H1 (cell line): ENCODE measurements around the gene RGL2. TPM values are rescaled to one million over a fixed set of nuclear protein-coding genes. Genes with fewer than 3 reads are reported as not detected.

ENCODE experiments used
- CTCF ChIA-PET: fragments of 300-600 bp; sonication (Branson Sonifier 250); formaldehyde crosslinking; loops from one replicate; lab custom pipeline; 2021; ENCODE audit not compliant: partially characterized antibody; lab: Charles Lee
- POLR2A ChIA-PET: fragments of 300-600 bp; sonication (Branson Sonifier 250); formaldehyde crosslinking; loops from one replicate; lab custom pipeline; 2021; ENCODE audit warnings: inconsistent platforms; ENCODE audit not compliant: partially characterized antibody; lab: Charles Lee
- DNase-seq, 2 experiments: peaks; one replicate each; pipeline versions ENCODE4 v3.0.0 to v3.0.0-alpha.2; 2010 to 2022; ENCODE audit warnings: low spot score in 2 of 2, low read depth in 1 of 2, mixed read lengths in 1 of 2
- FAIRE-seq: peaks from 2 replicates; lab custom pipeline; 2011; peaks lifted over from hg19 to GRCh38; lab: Jason Lieb, UNC
- H2AFZ ChIP-seq: 2 replicates; pipeline ENCODE4 v1.8.1; 2012; ENCODE audit warnings: low read length, inconsistent platforms
- H2AK5ac ChIP-seq: 2 replicates; pipeline ENCODE4 v1.6.1; 2013; ENCODE audit warnings: low read depth, low read length
- H2BK120ac ChIP-seq: replicated peaks from 2 replicates; pipeline ENCODE3; 2013; ENCODE audit warnings: low read depth, low read length, inconsistent platforms
- H2BK12ac ChIP-seq: 2 replicates; pipeline ENCODE4 v1.6.1; 2013; ENCODE audit warnings: low read depth, low read length
- H2BK15ac ChIP-seq: 2 replicates; pipeline ENCODE4 v1.6.1; 2013; ENCODE audit warnings: low read length
- H2BK20ac ChIP-seq: 2 replicates; pipeline ENCODE4 v1.6.1; 2013; ENCODE audit warnings: low read length
- H2BK5ac ChIP-seq: 2 replicates; pipeline ENCODE4 v1.6.1; 2013; ENCODE audit warnings: low read depth, low read length
- H3K14ac ChIP-seq: 2 replicates; pipeline ENCODE4 v1.6.1; 2013; ENCODE audit warnings: inconsistent platforms; ENCODE audit not compliant: insufficient read length
- H3K18ac ChIP-seq: 2 replicates; pipeline ENCODE4 v1.6.1; 2013; ENCODE audit warnings: low read length; ENCODE audit errors: extremely low read depth
- H3K23ac ChIP-seq: 2 replicates; pipeline ENCODE4 v1.6.1; 2013; ENCODE audit warnings: inconsistent platforms; ENCODE audit not compliant: insufficient read length
- H3K23me2 ChIP-seq: 2 replicates; pipeline ENCODE4 v1.6.1; 2013; ENCODE audit warnings: low read depth, low read length
- H3K27ac ChIP-seq: 2 replicates; pipeline ENCODE4 v1.6.1; 2011; ENCODE audit warnings: low read depth, low read length, inconsistent platforms
- H3K27me3 ChIP-seq, 4 experiments: replicated peaks in 1 of 4; 1 replicate in 1 of 4; 2 replicates in 3 of 4; pipeline versions ENCODE4 v1.6.1 to v1.8.1; 2011 to 2013; ENCODE audit warnings: low read length in 3 of 4, mild to moderate bottlenecking in 3 of 4, inconsistent platforms in 2 of 4, mixed read lengths in 2 of 4, moderate library complexity in 1 of 4; ENCODE audit not compliant: control insufficient read depth in 3 of 4, insufficient read depth in 3 of 4; ENCODE audit errors: extremely low read depth in 1 of 4
- H3K36me3 ChIP-seq, 4 experiments: 2 replicates each; pipeline versions ENCODE4 v1.6.1 to v1.8.1; 2011 to 2013; ENCODE audit warnings: mild to moderate bottlenecking in 4 of 4, low read length in 3 of 4, moderate library complexity in 2 of 4, control low read depth in 1 of 4, inconsistent platforms in 1 of 4; ENCODE audit not compliant: insufficient read depth in 4 of 4, control insufficient read depth in 2 of 4
- H3K4ac ChIP-seq: replicated peaks from 2 replicates; pipeline ENCODE3; 2013; ENCODE audit warnings: low read length, low read depth, mixed read lengths, inconsistent platforms; ENCODE audit not compliant: insufficient read length
- H3K4me1 ChIP-seq, 4 experiments: replicated peaks in 1 of 4; 1 replicate in 1 of 4; 2 replicates in 3 of 4; pipeline versions ENCODE4 v1.6.1 to v1.8.1; 2011 to 2013; ENCODE audit warnings: low read length in 3 of 4, inconsistent platforms in 2 of 4, mixed read lengths in 1 of 4; ENCODE audit not compliant: insufficient read depth in 4 of 4, control insufficient read depth in 3 of 4
- H3K4me2 ChIP-seq, 2 experiments: 2 replicates each; pipeline versions ENCODE4 v1.6.1 to v1.8.1; 2011 to 2013; ENCODE audit warnings: low read depth in 2 of 2, low read length in 2 of 2, control low read depth in 1 of 2, inconsistent platforms in 1 of 2, mild to moderate bottlenecking in 1 of 2; ENCODE audit not compliant: insufficient read depth in 1 of 2
- H3K4me3 ChIP-seq, 4 experiments: fragments of 200-600, 300-600 bp in 1 of 4; sonication (generic), shearing (Covaris generic), sonication (Bioruptor Twin) in 1 of 4; 2 replicates each; pipeline versions ENCODE4 v1.5.1 to v1.8.1; 2011 to 2016; ENCODE audit warnings: low read length in 4 of 4, low read depth in 3 of 4, control low read depth in 2 of 4, inconsistent platforms in 2 of 4, mild to moderate bottlenecking in 2 of 4, mixed read lengths in 1 of 4, moderate library complexity in 1 of 4; ENCODE audit not compliant: insufficient read depth in 2 of 4; ENCODE audit errors: extremely low read depth in 1 of 4
- H3K56ac ChIP-seq: replicated peaks from 2 replicates; pipeline ENCODE3; 2013; ENCODE audit warnings: low read depth, mild to moderate bottlenecking, mixed read lengths, low read length, inconsistent platforms; ENCODE audit not compliant: insufficient read length
- H3K79me1 ChIP-seq: 2 replicates; pipeline ENCODE4 v1.6.1; 2013; ENCODE audit warnings: low read depth, low read length, control low read depth
- H3K79me2 ChIP-seq, 2 experiments: 2 replicates each; pipeline versions ENCODE4 v1.6.1 to v1.8.1; 2012 to 2013; ENCODE audit warnings: low read length in 2 of 2, mild to moderate bottlenecking in 2 of 2, inconsistent platforms in 1 of 2; ENCODE audit not compliant: insufficient read depth in 2 of 2, control insufficient read depth in 1 of 2
- H3K9ac ChIP-seq, 4 experiments: replicated peaks in 1 of 4; 1 replicate in 1 of 4; 2 replicates in 3 of 4; pipeline versions ENCODE4 v1.6.1 to v1.8.1; 2011 to 2013; ENCODE audit warnings: low read depth in 3 of 4, low read length in 3 of 4, control low read depth in 2 of 4, mild to moderate bottlenecking in 2 of 4, moderate library complexity in 2 of 4, inconsistent platforms in 1 of 4; ENCODE audit errors: extremely low read depth in 1 of 4
- H3K9me3 ChIP-seq, 2 experiments: 2 replicates each; pipeline versions ENCODE4 v1.6.1 to v1.8.1; 2012 to 2013; ENCODE audit warnings: mild to moderate bottlenecking in 2 of 2, moderate library complexity in 2 of 2, control low read depth in 1 of 2, inconsistent platforms in 1 of 2, low read depth in 1 of 2, low read length in 1 of 2, mixed read lengths in 1 of 2; ENCODE audit not compliant: insufficient read depth in 2 of 2
- H4K20me1 ChIP-seq, 2 experiments: replicated peaks in 1 of 2; 2 replicates each; pipeline versions ENCODE3 to v1.8.1; 2011 to 2013; ENCODE audit warnings: inconsistent platforms in 2 of 2, low read length in 2 of 2, mild to moderate bottlenecking in 1 of 2; ENCODE audit not compliant: insufficient read depth in 2 of 2, control insufficient read depth in 1 of 2
- H4K5ac ChIP-seq: 2 replicates; pipeline ENCODE4 v1.6.1; 2013; ENCODE audit warnings: low read length, low read depth, mixed read lengths, inconsistent platforms; ENCODE audit not compliant: insufficient read length
- H4K8ac ChIP-seq: 2 replicates; pipeline ENCODE4 v1.8.0; 2013; ENCODE audit warnings: mild to moderate bottlenecking, moderate library complexity, low read length, inconsistent platforms; ENCODE audit not compliant: insufficient read depth; ENCODE audit errors: extremely low read depth
- H4K91ac ChIP-seq: replicated peaks from 2 replicates; pipeline ENCODE3; 2013; ENCODE audit warnings: low read length, mixed read lengths, inconsistent platforms; ENCODE audit not compliant: insufficient read length
- ATF3 ChIP-seq: IDR thresholded peaks from 2 replicates; pipeline ENCODE4 v1.6.1; 2011; ENCODE audit warnings: low read depth, mild to moderate bottlenecking, low read length; ENCODE audit not compliant: insufficient read depth
- BACH1 ChIP-seq: IDR thresholded peaks from 2 replicates; pipeline ENCODE4 v1.6.1; 2012; ENCODE audit warnings: low read length, improper control_type of control experiment
- CREB1 ChIP-seq: IDR thresholded peaks from 2 replicates; pipeline ENCODE4 v1.6.1; 2012; ENCODE audit warnings: inconsistent platforms
- GABPA ChIP-seq: IDR thresholded peaks from 2 replicates; pipeline ENCODE4 v1.6.1; 2011; ENCODE audit warnings: mild to moderate bottlenecking, low read length, moderate library complexity, borderline replicate concordance; ENCODE audit not compliant: insufficient read depth
- SUZ12 ChIP-seq: fragments of 200-600 bp; sonication (generic); IDR thresholded peaks from 2 replicates; pipeline ENCODE4 v1.6.1; 2012; ENCODE audit warnings: mild to moderate bottlenecking, inconsistent platforms, low read length, moderate library complexity, mixed read lengths
- WGBS, 2 experiments: shearing (Covaris generic) in 1 of 2; methylation state at CpG; one replicate each; pipeline versions ENCODE4 v1.1.6 to v1.1.7; 2013 to 2015; ENCODE audit warnings: low lambda C conversion rate in 2 of 2, mixed read lengths in 2 of 2, inconsistent platforms in 1 of 2, low coverage in 1 of 2, missing lambda C conversion rate in 1 of 2; ENCODE audit not compliant: insufficient replicate concordance in 2 of 2, insufficient coverage in 1 of 2, insufficient read length in 1 of 2; ENCODE audit errors: extremely low coverage in 1 of 2, missing lambda C conversion rate in 1 of 2; 5-methylcytosine and 5-hydroxymethylcytosine counted together
- polyA plus RNA-seq, 7 experiments: library from polyadenylated mRNA; depleted of rRNA in 3 of 7; stranded (reverse) in 5 of 7; unstranded in 2 of 7; fragments of >200 nt in 5 of 7; fragments of 200-250 nt in 2 of 7; gene quantifications; 1 replicate in 5 of 7; 2 replicates in 1 of 7; 4 replicates in 1 of 7; pipeline versions ENCODE4 v1.2.1 to v1.2.3, GENCODE V29; 2011 to 2013; ENCODE audit warnings: missing spikeins in 2 of 7, mixed read lengths in 2 of 7
- total RNA-seq: library from RNA; stranded (reverse); fragmentation: NEBNext Ultra II Directional; extraction: Animal tissue kit (Norgen Biotek cat#: 25700); gene quantifications from 2 replicates; pipeline ENCODE4 v1.2.1, GENCODE V29; 2021

The RGL2 gene
- total and polyA plus RNA-seq, 2 of the 8 experiments (the other 6 are each of a cell fraction or from before 2014, with no cell fraction given), result 58.1 to 80.3 TPM

GRCh38 chr6:33306356-33306755 is 7.6 kb upstream of the RGL2 start:
- no peak for DNase-seq
- Histone ChIP-seq H2BK12ac (no peak overlapping the region), H3K79me1 (0 out of 2 replicates have a peak, but pooled peaks cover 3% of the 10 kb centered on the region)
- FAIRE-seq, result no peak
- TF ChIP-seq GABPA (no peak), SUZ12 (no peak), BACH1 (no peak), ATF3 (no peak), CREB1 (no peak)
- TF ChIP-seq, all 59 proteins: peak for 0
- no peak overlapping the region for H2AFZ ChIP-seq
- ChIA-PET POLR2A (interaction anchor here (0.7 to 1.3 kb wide), 3 partner anchors 25 to 35 kb away, joined by 3 to 5 read pairs (median 4); partner anchors contain the start of genes RPS18 and VPS52), CTCF (no interaction called here)
- no peak overlapping the region for H3K14ac ChIP-seq
- no peaks in the 10 kb centered on the region for H3K23me2 ChIP-seq
- WGBS, 2 experiments, result 91% methylated on average over 4 of the region's 4 CpGs; no CpG with 5 or more reads in 1 of the 2 experiments
- H3K4me3 ChIP-seq, result no peak overlapping the region
- no peaks in the 10 kb centered on the region for H3K4me1 ChIP-seq
- no peak overlapping the region for H2BK120ac ChIP-seq
- H4K91ac ChIP-seq, result no peak overlapping the region
- H3K27ac ChIP-seq, result no peak overlapping the region
- H3K18ac ChIP-seq, result no peak overlapping the region
- H3K23ac ChIP-seq, result no peak overlapping the region
- H3K56ac ChIP-seq, result no peak overlapping the region
- no peak overlapping the region for H3K9ac ChIP-seq
- no peak overlapping the region for H4K5ac ChIP-seq
- no peak overlapping the region for H4K8ac ChIP-seq
- no peak overlapping the region for H2BK5ac ChIP-seq
- peaks cover 0 to 4% of the 10 kb centered on the region in 2 experiments for H4K20me1 ChIP-seq
- H2BK20ac ChIP-seq, result no peak overlapping the region
- no peak overlapping the region for H3K4ac ChIP-seq
- no peak overlapping the region for H2BK15ac ChIP-seq
- H3K79me2 ChIP-seq, result peaks cover 0 to 6% of the 10 kb centered on the region in 2 experiments; a peak in 2 of 4 replicates
- H3K4me2 ChIP-seq, result no peak overlapping the region
- no peaks in the 10 kb centered on the region for H3K27me3 ChIP-seq
- H2AK5ac ChIP-seq, result no peak overlapping the region
- H3K9me3 ChIP-seq, result no peaks in the 10 kb centered on the region
- H3K36me3 ChIP-seq, result no peaks in the 10 kb centered on the region; a peak in 2 of 8 replicates
